ENCODE measurements around the gene IL1RAPL1.

Gene IL1RAPL1

DNA sequence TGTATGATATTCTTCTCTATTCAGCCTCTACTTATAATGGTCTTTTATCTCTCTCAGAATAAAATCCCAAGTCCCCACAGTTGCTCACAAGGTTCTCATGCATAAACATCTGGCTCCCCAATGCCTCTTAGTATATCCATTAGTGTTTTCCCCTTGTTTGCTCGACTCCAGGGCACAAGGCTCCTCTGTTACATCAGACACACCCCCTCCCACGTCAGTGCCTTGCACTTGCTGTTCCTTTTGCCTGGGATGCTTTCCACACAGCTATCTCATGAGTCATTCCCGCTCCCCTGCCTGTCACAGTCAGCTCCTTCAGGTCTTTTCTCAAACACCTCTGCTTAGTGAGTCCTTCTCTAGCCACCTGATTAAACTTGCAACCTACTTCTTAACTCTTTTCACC, 260.2 kb downstream of the IL1RAPL1 start:
- TF ChIP-seq, protein P1, sequence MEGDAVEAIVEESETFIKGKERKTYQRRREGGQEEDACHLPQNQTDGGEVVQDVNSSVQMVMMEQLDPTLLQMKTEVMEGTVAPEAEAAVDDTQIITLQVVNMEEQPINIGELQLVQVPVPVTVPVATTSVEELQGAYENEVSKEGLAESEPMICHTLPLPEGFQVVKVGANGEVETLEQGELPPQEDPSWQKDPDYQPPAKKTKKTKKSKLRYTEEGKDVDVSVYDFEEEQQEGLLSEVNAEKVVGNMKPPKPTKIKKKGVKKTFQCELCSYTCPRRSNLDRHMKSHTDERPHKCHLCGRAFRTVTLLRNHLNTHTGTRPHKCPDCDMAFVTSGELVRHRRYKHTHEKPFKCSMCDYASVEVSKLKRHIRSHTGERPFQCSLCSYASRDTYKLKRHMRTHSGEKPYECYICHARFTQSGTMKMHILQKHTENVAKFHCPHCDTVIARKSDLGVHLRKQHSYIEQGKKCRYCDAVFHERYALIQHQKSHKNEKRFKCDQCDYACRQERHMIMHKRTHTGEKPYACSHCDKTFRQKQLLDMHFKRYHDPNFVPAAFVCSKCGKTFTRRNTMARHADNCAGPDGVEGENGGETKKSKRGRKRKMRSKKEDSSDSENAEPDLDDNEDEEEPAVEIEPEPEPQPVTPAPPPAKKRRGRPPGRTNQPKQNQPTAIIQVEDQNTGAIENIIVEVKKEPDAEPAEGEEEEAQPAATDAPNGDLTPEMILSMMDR (IDR thresholded peaks at IDR 0.05; ENCODE audit: borderline replicate concordance, control extremely low read depth, extremely low read depth, insufficient read depth, missing control alignments): no peak
- in situ Hi-C loops (cut with MboI; ENCODE audit: low sequenced_read_pairs, unreplicated experiment): no loop called here
- DNase-seq (ENCODE audit: low spot score): no peak

GRCh38 chrX:28848707-28849106, 261.5 kb downstream of the IL1RAPL1 start:
- DNase-seq (ENCODE audit: low spot score): no peak
- in situ Hi-C loops (cut with MboI; ENCODE audit: low sequenced_read_pairs, unreplicated experiment): no loop called here
- TF ChIP-seq, protein P1 (IDR thresholded peaks at IDR 0.05; ENCODE audit: borderline replicate concordance, control extremely low read depth, extremely low read depth, insufficient read depth, missing control alignments): no peak

- in situ Hi-C loops (cut with MboI; ENCODE audit: low sequenced_read_pairs, unreplicated experiment): no loop called here
- DNase-seq (ENCODE audit: low spot score): no peak
- TF ChIP-seq, protein P1 (IDR thresholded peaks at IDR 0.05; ENCODE audit: borderline replicate concordance, control extremely low read depth, extremely low read depth, insufficient read depth, missing control alignments): no peak
Observed at GRCh38 chrX:28850955-28851354, 263.7 kb downstream of the IL1RAPL1 start.

GRCh38 chrX:28851871-28852270, 264.6 kb downstream of the IL1RAPL1 start:
- TF ChIP-seq, protein P1 (IDR thresholded peaks at IDR 0.05; ENCODE audit: borderline replicate concordance, control extremely low read depth, extremely low read depth, insufficient read depth, missing control alignments): no peak
- in situ Hi-C loops (cut with MboI; ENCODE audit: low sequenced_read_pairs, unreplicated experiment): no loop called here
- DNase-seq (ENCODE audit: low spot score): no peak

DNA sequence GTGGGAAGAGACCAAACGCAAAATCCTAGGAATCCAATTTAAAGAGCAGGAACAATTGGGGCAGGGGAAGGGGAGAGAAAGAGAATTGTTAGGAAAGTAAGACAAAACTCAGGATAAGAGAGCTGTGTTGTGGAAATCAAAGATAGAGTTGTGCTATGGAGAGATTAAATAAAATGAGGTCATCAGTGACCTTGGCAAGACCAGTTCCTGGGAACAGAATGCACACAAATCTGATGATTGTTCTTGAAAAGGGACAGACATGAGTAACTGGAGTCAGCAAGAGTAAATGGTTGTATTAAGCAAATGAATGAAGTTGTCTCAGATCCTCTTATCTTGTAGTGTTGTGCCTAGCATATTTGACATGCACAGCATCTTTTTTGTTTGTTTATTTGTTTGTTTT, 267.4 kb downstream of the IL1RAPL1 start:
- in situ Hi-C loops (cut with MboI; ENCODE audit: low sequenced_read_pairs, unreplicated experiment): no loop called here
- TF ChIP-seq, protein P1 (IDR thresholded peaks at IDR 0.05; ENCODE audit: borderline replicate concordance, control extremely low read depth, extremely low read depth, insufficient read depth, missing control alignments): no peak
- DNase-seq (ENCODE audit: low spot score): no peak

DNA sequence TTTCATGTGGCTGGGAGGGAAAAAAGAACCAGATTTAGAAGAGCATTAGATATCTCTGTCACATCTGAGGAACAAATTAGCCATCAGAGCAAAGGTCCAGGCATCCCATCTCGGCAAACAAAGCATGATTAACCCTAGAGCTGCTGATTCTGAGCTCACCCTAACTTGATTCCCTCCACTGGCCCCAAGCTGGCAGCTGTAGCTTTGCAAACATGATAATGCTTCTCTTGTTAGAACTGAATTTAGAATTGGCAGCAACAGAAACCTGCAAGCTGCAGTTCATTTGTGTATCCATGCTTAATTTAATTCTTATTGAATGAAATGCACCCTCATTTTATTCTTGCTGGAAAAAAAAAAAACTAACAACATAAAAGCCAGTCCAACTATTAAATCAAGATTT, 289.2 kb downstream of the IL1RAPL1 start:
- no peak for DNase-seq (ENCODE audit: low spot score)
- TF ChIP-seq, protein P1 (IDR thresholded peaks at IDR 0.05; ENCODE audit: borderline replicate concordance, control extremely low read depth, extremely low read depth, insufficient read depth, missing control alignments): no peak
- in situ Hi-C loops (cut with MboI; ENCODE audit: low sequenced_read_pairs, unreplicated experiment): no loop called here

DNA sequence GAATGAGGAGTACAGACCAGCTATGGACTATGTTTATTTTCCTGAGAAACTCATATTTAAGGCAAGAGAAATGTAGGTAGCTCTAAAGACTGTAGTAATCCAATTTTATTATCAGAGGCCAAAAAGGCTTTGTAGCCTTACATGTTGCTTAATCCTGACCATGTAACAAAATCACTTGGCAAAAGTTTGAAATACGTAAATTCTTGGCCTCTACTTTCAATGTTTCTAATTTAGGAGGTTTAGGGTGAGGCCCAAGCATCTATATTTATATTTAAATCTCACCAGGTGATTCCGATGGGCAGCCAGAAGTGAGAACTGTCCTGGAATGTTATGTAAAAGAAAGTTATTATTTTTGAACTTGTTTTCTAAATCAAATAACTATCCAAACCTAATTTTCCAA, 289.7 kb downstream of the IL1RAPL1 start:
- in situ Hi-C loops (cut with MboI; ENCODE audit: low sequenced_read_pairs, unreplicated experiment): no loop called here
- TF ChIP-seq, protein P1 (IDR thresholded peaks at IDR 0.05; ENCODE audit: borderline replicate concordance, control extremely low read depth, extremely low read depth, insufficient read depth, missing control alignments): no peak
- DNase-seq (ENCODE audit: low spot score): no peak

Measured in GM13976 (cell line).